ENCODE results near the gene PDCD4. TPM values are rescaled to one million over a fixed set of nuclear protein-coding genes. Genes with fewer than 3 reads are reported as not detected.

PDCD4 gene
- total RNA-seq, 2 experiments from 2014 or later, result 97.1 to 98.4 TPM

GRCh38 chr10:110887560-110887959, 15.8 kb downstream of the PDCD4 start:
- Mint-ChIP-seq H3K9me3 (ENCODE audit: insufficient read depth) (no peaks in the 10 kb centered on the region), H3K27me3 (ENCODE audit: low read depth) (no peaks in the 10 kb centered on the region), H3K36me3 (ENCODE audit: low read depth) (peaks cover 59% of the 10 kb centered on the region), H3K27ac (no peak overlapping the region), H3K4me1 (ENCODE audit: low read depth) (peaks cover 39% of the 10 kb centered on the region), H3K4me3 (no peak overlapping the region)
- CTCF ChIA-PET, result interaction anchor here (1.0 to 2.5 kb wide), 12 partner anchors 8 to 277 kb away, joined by 3 to 15 read pairs (median 4); no protein-coding TSS in a partner anchor
- no peak for ATAC-seq
- POLR2A ChIA-PET, result interaction anchor here (1.2 kb wide), 2 partner anchors 11 to 16 kb away, joined by 4 to 5 read pairs; partner anchors contain the start of gene PDCD4
- DNase-seq, result no peak

GRCh38 chr10:110892602-110893288, 21.0 kb downstream of the PDCD4 start:
- Mint-ChIP-seq H3K4me3 (no peak overlapping the region), H3K36me3 (ENCODE audit: low read depth) (peaks cover 53% of the 10 kb centered on the region), H3K27me3 (ENCODE audit: low read depth) (no peaks in the 10 kb centered on the region), H3K9me3 (ENCODE audit: insufficient read depth) (no peaks in the 10 kb centered on the region), H3K27ac (no peak overlapping the region), H3K4me1 (ENCODE audit: low read depth) (peaks cover 15% of the 10 kb centered on the region)
- DNase-seq (no peak), ATAC-seq (no peak)
- ChIA-PET CTCF (interaction anchor here (0.7 to 8.5 kb wide), 16 partner anchors 8 to 220 kb away, joined by 3 to 88 read pairs (median 6); partner anchors contain the start of genes BBIP1 and SHOC2), POLR2A (interaction anchor here (1.0 kb wide), 1 partner anchor 28 kb away, joined by 3 read pairs; no protein-coding TSS in a partner anchor)

GRCh38 chr10:110893559-110894179, 21.9 kb downstream of the PDCD4 start:
- Mint-ChIP-seq H3K9me3 (ENCODE audit: insufficient read depth) (no peaks in the 10 kb centered on the region), H3K27me3 (ENCODE audit: low read depth) (no peaks in the 10 kb centered on the region), H3K4me3 (no peak overlapping the region), H3K36me3 (ENCODE audit: low read depth) (peaks cover 58% of the 10 kb centered on the region), H3K27ac (no peak overlapping the region), H3K4me1 (ENCODE audit: low read depth) (peaks cover 14% of the 10 kb centered on the region)
- ATAC-seq (peak; percentile 79), DNase-seq (no peak)
- ChIA-PET POLR2A (interaction anchor here (0.8 to 1.2 kb wide), 3 partner anchors 29 to 221 kb away, joined by 3 to 4 read pairs (median 4); no protein-coding TSS in a partner anchor), CTCF (interaction anchor here (0.7 to 8.5 kb wide), 32 partner anchors 9 to 286 kb away, joined by 3 to 88 read pairs (median 4); partner anchors contain the start of genes BBIP1 and SHOC2)

- Mint-ChIP-seq H3K4me1 (ENCODE audit: low read depth) (peaks cover 17% of the 10 kb centered on the region), H3K9me3 (ENCODE audit: insufficient read depth) (no peaks in the 10 kb centered on the region), H3K27ac (no peak overlapping the region), H3K4me3 (no peak overlapping the region), H3K27me3 (ENCODE audit: low read depth) (no peaks in the 10 kb centered on the region), H3K36me3 (ENCODE audit: low read depth) (peaks cover 60% of the 10 kb centered on the region)
- ChIA-PET POLR2A (interaction anchor here (0.9 to 1.0 kb wide), 2 partner anchors 10 to 14 kb away, joined by 3 to 5 read pairs; no protein-coding TSS in a partner anchor), CTCF (interaction anchor here (0.7 to 8.5 kb wide), 16 partner anchors 8 to 286 kb away, joined by 3 to 88 read pairs (median 4); no protein-coding TSS in a partner anchor)
- DNase-seq (no peak), ATAC-seq (no peak)
Observed at GRCh38 chr10:110897184-110897583, 25.5 kb downstream of the PDCD4 start.

GRCh38 chr10:110898391-110898790, 26.7 kb downstream of the PDCD4 start:
- Mint-ChIP-seq H3K36me3 (ENCODE audit: low read depth) (peaks cover 64% of the 10 kb centered on the region), H3K27ac (no peak overlapping the region), H3K27me3 (ENCODE audit: low read depth) (no peaks in the 10 kb centered on the region), H3K4me3 (no peak overlapping the region), H3K4me1 (ENCODE audit: low read depth) (peaks cover 25% of the 10 kb centered on the region), H3K9me3 (ENCODE audit: insufficient read depth) (no peaks in the 10 kb centered on the region)
- CTCF ChIA-PET, result interaction anchor here (0.6 to 2.4 kb wide), 10 partner anchors 8 to 288 kb away, joined by 3 to 14 read pairs (median 3); partner anchors contain the start of genes BBIP1 and PDCD4
- DNase-seq, result no peak
- ATAC-seq, result no peak
- POLR2A ChIA-PET, result interaction anchor here (1.2 to 1.5 kb wide), 2 partner anchors 21 to 39 kb away, joined by 3 to 4 read pairs; partner anchors contain the start of gene SHOC2

GRCh38 chr10:110900983-110901382, 29.3 kb downstream of the PDCD4 start:
- no peak for DNase-seq
- Mint-ChIP-seq H3K9me3 (ENCODE audit: insufficient read depth) (no peaks in the 10 kb centered on the region), H3K36me3 (ENCODE audit: low read depth) (peaks cover 49% of the 10 kb centered on the region), H3K4me1 (ENCODE audit: low read depth) (peaks cover 23% of the 10 kb centered on the region), H3K27ac (no peak overlapping the region), H3K4me3 (no peak overlapping the region), H3K27me3 (ENCODE audit: low read depth) (no peaks in the 10 kb centered on the region)
- no peak for ATAC-seq
- POLR2A ChIA-PET, result interaction anchor here (1.2 to 2.7 kb wide), 2 partner anchors 9 to 16 kb away, joined by 4 to 12 read pairs; no protein-coding TSS in a partner anchor
- CTCF ChIA-PET, result interaction anchor here (0.7 to 2.1 kb wide), 3 partner anchors 17 to 289 kb away, joined by 3 to 10 read pairs (median 10); no protein-coding TSS in a partner anchor

- CTCF ChIA-PET, result interaction anchor here (1.1 to 3.3 kb wide), 7 partner anchors 9 to 353 kb away, joined by 3 to 10 read pairs (median 6); no protein-coding TSS in a partner anchor
- Mint-ChIP-seq H3K36me3 (ENCODE audit: low read depth) (peaks cover 44% of the 10 kb centered on the region), H3K27me3 (ENCODE audit: low read depth) (no peaks in the 10 kb centered on the region), H3K4me3 (no peak overlapping the region), H3K4me1 (ENCODE audit: low read depth) (peaks cover 23% of the 10 kb centered on the region), H3K9me3 (ENCODE audit: insufficient read depth) (no peaks in the 10 kb centered on the region), H3K27ac (no peak overlapping the region)
- ATAC-seq, result no peak
- DNase-seq, result no peak
- POLR2A ChIA-PET, result interaction anchor here (0.7 to 2.7 kb wide), 4 partner anchors 8 to 128 kb away, joined by 3 to 12 read pairs (median 6); no protein-coding TSS in a partner anchor
Observed at GRCh38 chr10:110901954-110902819, 30.5 kb downstream of the PDCD4 start.

GRCh38 chr10:110903280-110904278, 31.9 kb downstream of the PDCD4 start:
- Mint-ChIP-seq H3K4me3 (no peak overlapping the region), H3K9me3 (ENCODE audit: insufficient read depth) (no peaks in the 10 kb centered on the region), H3K36me3 (ENCODE audit: low read depth) (peaks cover 34% of the 10 kb centered on the region), H3K27ac (peak overlapping the region; percentile 4), H3K27me3 (ENCODE audit: low read depth) (no peaks in the 10 kb centered on the region), H3K4me1 (ENCODE audit: low read depth) (peaks cover 23% of the 10 kb centered on the region)
- ChIA-PET CTCF (interaction anchor here (1.1 to 3.3 kb wide), 6 partner anchors 9 to 355 kb away, joined by 3 to 10 read pairs (median 4); no protein-coding TSS in a partner anchor), POLR2A (interaction anchor here (1.3 to 2.7 kb wide), 2 partner anchors 14 to 15 kb away, joined by 4 to 12 read pairs; partner anchors contain the start of gene BBIP1)
- ATAC-seq, result no peak
- no peak for DNase-seq

- no peaks in the 10 kb centered on the region for H3K27me3 Mint-ChIP-seq (ENCODE audit: low read depth)
- H3K9me3 Mint-ChIP-seq (ENCODE audit: insufficient read depth), result no peaks in the 10 kb centered on the region
- H3K4me1 Mint-ChIP-seq (ENCODE audit: low read depth), result no peaks in the 10 kb centered on the region
- peaks cover 8% of the 10 kb centered on the region for H3K36me3 Mint-ChIP-seq (ENCODE audit: low read depth)
- ChIA-PET CTCF (interaction anchor here (0.6 to 1.5 kb wide), 3 partner anchors 11 to 107 kb away, joined by 3 to 6 read pairs (median 3); no protein-coding TSS in a partner anchor), POLR2A (interaction anchor here (0.7 to 2.9 kb wide), 4 partner anchors 8 to 39 kb away, joined by 3 to 7 read pairs (median 4); partner anchors contain the start of genes BBIP1, PDCD4 and SHOC2)
- DNase-seq (no peak), ATAC-seq (no peak)
- H3K4me3 Mint-ChIP-seq, result no peak overlapping the region
- H3K27ac Mint-ChIP-seq, result no peak overlapping the region
Observed at GRCh38 chr10:110910138-110910537, 38.4 kb downstream of the PDCD4 start.

GRCh38 chr10:110912374-110912773, 40.6 kb downstream of the PDCD4 start:
- POLR2A ChIA-PET, result interaction anchor here (1.2 kb wide), 1 partner anchor 10 kb away, joined by 3 read pairs; no protein-coding TSS in a partner anchor

More at GRCh38 chr10:110912374-110912773, 40.6 kb downstream of the PDCD4 start:
- H3K27me3 Mint-ChIP-seq (ENCODE audit: low read depth), result no peaks in the 10 kb centered on the region
- CTCF ChIA-PET, result interaction anchor here (0.6 to 2.5 kb wide), 6 partner anchors 9 to 279 kb away, joined by 3 to 10 read pairs (median 4); no protein-coding TSS in a partner anchor
- no peak for ATAC-seq
- DNase-seq, result no peak
- no peaks in the 10 kb centered on the region for H3K9me3 Mint-ChIP-seq (ENCODE audit: insufficient read depth)
- H3K27ac Mint-ChIP-seq, result no peak overlapping the region
- peaks cover 11% of the 10 kb centered on the region for H3K4me1 Mint-ChIP-seq (ENCODE audit: low read depth)
- peaks cover 16% of the 10 kb centered on the region for H3K36me3 Mint-ChIP-seq (ENCODE audit: low read depth)
- no peak overlapping the region for H3K4me3 Mint-ChIP-seq
